Lung (tissue), 12 donors: ENCODE data around the gene COA7. TPM values are rescaled to one million over a fixed set of nuclear protein-coding genes. Genes with fewer than 3 reads are reported as not detected.

Experiments
- ATAC-seq: fragments of 200-7000 bp; cut with Tn5 transposase; one replicate; pipeline ENCODE4 v1.9.1; 2020; ENCODE audit warnings: moderate number of reproducible peaks; ENCODE audit not compliant: insufficient read depth, low FRiP score
- DNase-seq, 3 donors: peaks; one replicate each; pipeline ENCODE4 v3.0.0-alpha.2; 2013 to 2017
- H3K27ac ChIP-seq, 2 donors: one replicate each; pipeline ENCODE4 v1.5.1; 2013; ENCODE audit warnings: mild to moderate bottlenecking in 2 of 2, moderate library complexity in 2 of 2, control low read depth in 1 of 2, inconsistent platforms in 1 of 2, low read depth in 1 of 2, low read length in 1 of 2
- H3K27me3 ChIP-seq, 3 donors: one replicate each; pipeline ENCODE4 v1.5.1; 2013; ENCODE audit warnings: low read length in 2 of 3; ENCODE audit not compliant: control insufficient read depth in 3 of 3, insufficient read depth in 3 of 3
- H3K36me3 ChIP-seq, 4 donors: one replicate each; pipeline ENCODE4 v1.5.1; 2013; ENCODE audit warnings: low read length in 4 of 4, mild to moderate bottlenecking in 1 of 4, moderate library complexity in 1 of 4; ENCODE audit not compliant: control insufficient read depth in 4 of 4, insufficient read depth in 4 of 4
- H3K4me1 ChIP-seq, 5 donors: one replicate each; pipeline ENCODE4 v1.5.1; 2013; ENCODE audit warnings: low read length in 5 of 5, mild to moderate bottlenecking in 2 of 5, moderate library complexity in 1 of 5; ENCODE audit not compliant: control insufficient read depth in 5 of 5, insufficient read depth in 5 of 5
- H3K4me3 ChIP-seq: one replicate; pipeline ENCODE4 v1.5.1; 2013; ENCODE audit warnings: mild to moderate bottlenecking, control low read depth, moderate library complexity
- H3K9ac ChIP-seq, 2 donors: one replicate each; pipeline ENCODE4 v1.5.1; 2013; ENCODE audit warnings: low read length in 2 of 2, control low read depth in 1 of 2; ENCODE audit not compliant: insufficient read depth in 1 of 2
- H3K9me3 ChIP-seq, 4 donors: one replicate each; pipeline ENCODE4 v1.5.1; 2013; ENCODE audit warnings: low read length in 3 of 4, mild to moderate bottlenecking in 1 of 4, moderate library complexity in 1 of 4; ENCODE audit not compliant: control insufficient read depth in 4 of 4, insufficient read depth in 3 of 4
- CTCF ChIP-seq: IDR thresholded peaks from 2 replicates; pipeline ENCODE4 v1.5.1; 2012; ENCODE audit warnings: mild to moderate bottlenecking; ENCODE audit errors: control extremely low read depth, extremely low read depth
- WGBS, 2 donors: extraction: QIAGEN DNeasy Blood & Tissue Kit; methylation state at CpG; one replicate each; pipeline ENCODE4 v1.1.7; 2013; 5-methylcytosine and 5-hydroxymethylcytosine counted together
- polyA plus RNA-seq, 2 donors: library from polyadenylated mRNA; stranded (reverse); fragments of 200-250 nt; gene quantifications; one replicate each; pipeline ENCODE4 v1.2.1, GENCODE V29; 2013
- total RNA-seq, 2 donors: library from RNA; depleted of rRNA in 1 of 2; stranded (reverse); fragments of >200 nt in 1 of 2; gene quantifications; one replicate each; pipeline ENCODE4 v1.2.1, GENCODE V29; 2014 to 2021
- donor health status: control.
- donor health status: control.
- donor health status: Bipolar disorder and iron deficiency.
- donor health status: healthy.
- donor health status: DM: yes; HTN: yes; CAD: no.

COA7 gene
- total and polyA plus RNA-seq, 4 donors = 4.8 to 20.4 (median 8.5) TPM

GRCh38 chr1:52641307-52641706 is 56.8 kb downstream of the COA7 start:
- no peak overlapping the region for H3K27ac ChIP-seq
- H3K4me1 ChIP-seq = no peaks in the 10 kb centered on the region
- H3K36me3 ChIP-seq = no peaks in the 10 kb centered on the region
- 71 to 79% methylated on average over 4 of the region's 4 CpGs for WGBS, 2 donors
- H3K4me3 ChIP-seq = no peak overlapping the region
- H3K9me3 ChIP-seq = no peaks in the 10 kb centered on the region
- H3K27me3 ChIP-seq = no peaks in the 10 kb centered on the region
- DNase-seq (no peak), ATAC-seq (no peak)
- TF ChIP-seq CTCF = no peak
- H3K9ac ChIP-seq = no peak overlapping the region

GRCh38 chr1:52640697-52641096 is 57.5 kb downstream of the COA7 start:
- no peak for ATAC-seq
- Histone ChIP-seq H3K27me3 (no peaks in the 10 kb centered on the region), H3K27ac (no peak overlapping the region), H3K4me3 (no peak overlapping the region), H3K9ac (no peak overlapping the region), H3K9me3 (no peaks in the 10 kb centered on the region), H3K36me3 (no peaks in the 10 kb centered on the region), H3K4me1 (no peaks in the 10 kb centered on the region)
- WGBS, 2 donors = 94 to 96% methylated on average over 6 of the region's 6 CpGs
- DNase-seq = no peak
- no peak for TF ChIP-seq CTCF

- TF ChIP-seq CTCF = no peak
- no peak overlapping the region for H3K9ac ChIP-seq
- peaks cover 0 to under 1% (median 0%) of the 10 kb centered on the region in 4 donors for H3K9me3 ChIP-seq
- DNase-seq (no peak), ATAC-seq (no peak)
- WGBS, 2 donors = 81% methylated on average over 4 of the region's 4 CpGs
- peak overlapping the region in 1 of 2 donors; percentile 40 for H3K27ac ChIP-seq
- no peaks in the 10 kb centered on the region for H3K36me3 ChIP-seq
- H3K4me1 ChIP-seq = peaks cover 0 to 4% (median 0%) of the 10 kb centered on the region in 5 donors
- H3K27me3 ChIP-seq = peaks cover 0 to 7% (median 0%) of the 10 kb centered on the region in 3 donors
- no peak overlapping the region for H3K4me3 ChIP-seq
These were observed 60.2 kb downstream of the COA7 start for GRCh38 chr1:52637946-52638345.
